Immature natural killer cell (primary cell): ENCODE results near the gene USP6NL. TPM values are rescaled to one million over a fixed set of nuclear protein-coding genes. Genes with fewer than 3 reads are reported as not detected.

ENCODE experiments used
- DNase-seq, 3 donors: peaks; one replicate each; pipeline ENCODE4 v3.0.0; 2022; ENCODE audit warnings: mixed read lengths in 1 of 3
- H3K27ac Mint-ChIP-seq, 6 donors: one replicate each; pipeline ENCODE4 v1.8.0; 2020; ENCODE audit warnings: mixed read lengths in 6 of 6, mild to moderate bottlenecking in 5 of 6, inconsistent platforms in 4 of 6, moderate library complexity in 3 of 6
- H3K27me3 Mint-ChIP-seq, 3 donors: one replicate each; pipeline ENCODE4 v1.8.0; 2020 to 2021; ENCODE audit warnings: low read depth in 3 of 3, mild to moderate bottlenecking in 3 of 3, mixed read lengths in 3 of 3, moderate library complexity in 3 of 3, inconsistent platforms in 1 of 3
- H3K36me3 Mint-ChIP-seq, 3 donors: one replicate each; pipeline ENCODE4 v1.8.0; 2020; ENCODE audit warnings: mixed read lengths in 3 of 3, inconsistent platforms in 2 of 3, mild to moderate bottlenecking in 2 of 3
- H3K4me1 Mint-ChIP-seq, 2 donors: one replicate each; pipeline ENCODE4 v1.8.0; 2020; ENCODE audit warnings: inconsistent platforms in 2 of 2, mild to moderate bottlenecking in 2 of 2, mixed read lengths in 2 of 2, moderate library complexity in 1 of 2
- H3K4me3 Mint-ChIP-seq, 5 donors: one replicate each; pipeline ENCODE4 v1.8.0; 2020; ENCODE audit warnings: mild to moderate bottlenecking in 5 of 5, mixed read lengths in 5 of 5, inconsistent platforms in 3 of 5, moderate library complexity in 3 of 5
- H3K9me3 Mint-ChIP-seq, 6 donors: one replicate each; pipeline ENCODE4 v1.8.0; 2020; ENCODE audit warnings: mild to moderate bottlenecking in 6 of 6, mixed read lengths in 6 of 6, inconsistent platforms in 4 of 6, moderate library complexity in 3 of 6
- polyA plus RNA-seq, 3 donors: library from polyadenylated mRNA; unstranded; fragments of 300-500 nt; fragmentation: Illumina TruSeq; gene quantifications; one replicate each; pipeline ENCODE4 v1.2.3, GENCODE V29; 2021

The USP6NL gene
- polyA plus RNA-seq, 3 donors from 2014 or later: 0.08 to 2.3 (median 1.1) TPM

GRCh38 chr10:11610166-11610825 is 1.2 kb downstream of the USP6NL start:
- DNase-seq: no peak
- Mint-ChIP-seq H3K27me3 (peaks cover 16 to 26% (median 22%) of the 10 kb centered on the region in 3 donors), H3K9me3 (no peaks in the 10 kb centered on the region), H3K4me1 (peaks cover 12 to 22% of the 10 kb centered on the region in 2 donors), H3K4me3 (peak overlapping the region; percentile 82 to 87 (median 86)), H3K36me3 (no peaks in the 10 kb centered on the region), H3K27ac (peak overlapping the region in 4 of 6 donors; percentile 17 to 80 (median 48))

DNA sequence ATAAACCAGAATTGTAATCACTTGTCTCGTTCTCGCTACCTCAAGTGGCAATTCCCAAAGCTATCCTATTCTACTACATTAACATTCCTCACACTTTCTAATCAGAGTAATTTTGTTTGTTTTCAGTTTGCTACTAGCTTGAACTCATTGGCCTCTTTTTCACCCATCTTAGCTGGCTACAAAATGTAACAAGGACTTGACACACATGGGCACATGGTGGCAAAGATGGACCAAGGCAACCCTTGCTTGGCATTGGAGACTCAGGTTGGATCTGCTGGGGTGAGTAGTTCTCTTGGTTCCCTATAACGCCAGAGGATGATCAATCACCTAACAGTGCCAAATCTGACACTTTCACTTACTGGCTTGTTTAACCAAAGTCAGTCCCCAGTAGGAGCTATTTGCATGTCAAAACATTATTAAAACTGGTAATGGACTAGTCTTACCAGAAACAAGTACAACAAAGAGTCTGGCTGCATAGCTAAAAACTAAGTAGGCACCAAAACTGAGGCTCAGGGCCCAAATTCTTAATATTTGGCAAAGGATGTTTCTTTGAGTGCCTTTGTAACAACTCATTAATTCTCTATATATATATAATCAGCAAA is 1.9 kb downstream of the USP6NL start:
- no peaks in the 10 kb centered on the region for H3K36me3 Mint-ChIP-seq
- H3K4me1 Mint-ChIP-seq: peaks cover 14 to 29% of the 10 kb centered on the region in 2 donors
- H3K27me3 Mint-ChIP-seq: peaks cover 16 to 26% (median 22%) of the 10 kb centered on the region in 3 donors
- H3K9me3 Mint-ChIP-seq: no peaks in the 10 kb centered on the region
- no peak overlapping the region for H3K27ac Mint-ChIP-seq
- H3K4me3 Mint-ChIP-seq: peak overlapping the region in 3 of 5 donors; percentile 7 to 86 (median 24)
- DNase-seq: no peak

DNA sequence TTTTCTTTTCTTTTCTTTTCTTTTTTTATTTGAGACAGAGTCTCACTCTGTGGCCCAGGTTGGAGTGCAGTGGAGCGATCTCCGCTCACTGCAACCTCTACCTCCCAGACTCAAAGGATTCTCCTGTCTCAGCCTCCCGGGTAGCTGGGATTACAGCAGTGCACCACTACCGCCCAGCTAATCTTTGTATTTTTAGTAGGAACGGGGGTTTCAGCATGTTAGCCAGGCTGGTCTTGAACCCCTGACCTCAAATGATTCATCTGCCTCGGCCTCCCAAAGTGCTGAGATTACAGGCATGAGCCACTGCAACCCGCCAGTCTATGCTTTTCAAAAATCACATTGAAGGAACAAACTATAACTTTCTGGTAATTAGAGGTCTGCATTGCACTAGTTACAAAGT is 2.4 kb downstream of the USP6NL start:
- H3K27ac Mint-ChIP-seq: no peak overlapping the region

GRCh38 chr10:11608159-11609013 is 3.1 kb downstream of the USP6NL start:
- no peak overlapping the region for H3K27ac Mint-ChIP-seq
- no peak overlapping the region for H3K4me3 Mint-ChIP-seq
- H3K9me3 Mint-ChIP-seq: no peaks in the 10 kb centered on the region
- peaks cover 16 to 40% of the 10 kb centered on the region in 2 donors for H3K4me1 Mint-ChIP-seq
- H3K36me3 Mint-ChIP-seq: no peaks in the 10 kb centered on the region
- no peak for DNase-seq
- H3K27me3 Mint-ChIP-seq: peaks cover 14 to 23% (median 18%) of the 10 kb centered on the region in 3 donors

More for the DNA sequence above, 2.4 kb downstream of the USP6NL start:
- peaks cover 16 to 34% of the 10 kb centered on the region in 2 donors for H3K4me1 Mint-ChIP-seq
- peaks cover 16 to 25% (median 21%) of the 10 kb centered on the region in 3 donors for H3K27me3 Mint-ChIP-seq
- no peaks in the 10 kb centered on the region for H3K9me3 Mint-ChIP-seq
- H3K36me3 Mint-ChIP-seq: no peaks in the 10 kb centered on the region
- no peak overlapping the region for H3K4me3 Mint-ChIP-seq
- no peak for DNase-seq

DNA sequence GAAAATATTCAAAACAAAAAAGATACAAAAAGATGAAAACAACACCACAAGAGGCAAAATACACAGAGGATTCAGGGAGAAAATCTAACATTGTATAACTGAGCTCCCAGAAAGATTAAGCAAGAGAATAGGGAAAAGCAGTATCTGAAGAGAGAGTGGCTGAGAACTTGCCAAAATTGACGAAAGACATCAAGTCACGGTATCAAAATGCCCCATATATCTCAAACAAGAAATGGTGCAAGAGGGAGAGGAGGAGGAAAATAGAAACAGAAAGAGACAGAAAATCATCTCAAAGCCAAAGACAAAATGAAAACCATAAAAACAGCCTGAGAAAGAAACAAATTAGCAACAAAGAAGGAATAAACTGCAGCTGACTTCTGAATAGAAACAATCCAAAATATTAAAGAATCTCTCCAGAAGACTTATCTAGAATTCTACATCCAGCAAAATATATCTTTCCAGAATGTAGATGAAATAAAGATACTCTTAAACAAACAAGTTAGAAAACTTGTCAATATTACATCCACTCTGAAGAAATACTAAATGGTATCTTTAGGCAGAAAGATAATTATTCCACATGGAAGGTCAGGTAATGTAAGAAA is 5.5 kb downstream of the USP6NL start:
- Mint-ChIP-seq H3K4me3 (no peak overlapping the region), H3K9me3 (no peaks in the 10 kb centered on the region), H3K27ac (no peak overlapping the region), H3K36me3 (no peaks in the 10 kb centered on the region), H3K4me1 (peaks cover 14 to 37% of the 10 kb centered on the region in 2 donors), H3K27me3 (peaks cover 12 to 23% (median 15%) of the 10 kb centered on the region in 3 donors)
- DNase-seq: no peak

- H3K27me3 Mint-ChIP-seq: peaks cover 7 to 16% (median 7%) of the 10 kb centered on the region in 3 donors
- H3K27ac Mint-ChIP-seq: peak overlapping the region in 2 of 6 donors; percentile 43 to 67
- H3K36me3 Mint-ChIP-seq: no peaks in the 10 kb centered on the region
- H3K9me3 Mint-ChIP-seq: no peaks in the 10 kb centered on the region
- peak overlapping the region; percentile 44 to 80 (median 63) for H3K4me3 Mint-ChIP-seq
- H3K4me1 Mint-ChIP-seq: peaks cover 6 to 28% of the 10 kb centered on the region in 2 donors
- DNase-seq: no peak
Measured at GRCh38 chr10:11604865-11605650, 6.4 kb downstream of the USP6NL start.

- DNase-seq: no peak
- Mint-ChIP-seq H3K36me3 (no peaks in the 10 kb centered on the region), H3K27me3 (peaks cover 0 to 12% (median 5%) of the 10 kb centered on the region in 3 donors), H3K27ac (no peak overlapping the region), H3K4me3 (no peak overlapping the region), H3K4me1 (peaks cover 6 to 26% of the 10 kb centered on the region in 2 donors), H3K9me3 (no peaks in the 10 kb centered on the region)
Measured at GRCh38 chr10:11603741-11604140, 7.7 kb downstream of the USP6NL start.

- H3K27ac Mint-ChIP-seq: peak overlapping the region in 1 of 6 donors; percentile 6
- peaks cover 0 to 7% (median 2%) of the 10 kb centered on the region in 3 donors for H3K27me3 Mint-ChIP-seq
- H3K4me3 Mint-ChIP-seq: no peak overlapping the region
- H3K9me3 Mint-ChIP-seq: no peaks in the 10 kb centered on the region
- peaks cover 6 to 26% of the 10 kb centered on the region in 2 donors for H3K4me1 Mint-ChIP-seq
- DNase-seq: no peak
- H3K36me3 Mint-ChIP-seq: no peaks in the 10 kb centered on the region
Measured at GRCh38 chr10:11602919-11603523, 8.4 kb downstream of the USP6NL start.

DNA sequence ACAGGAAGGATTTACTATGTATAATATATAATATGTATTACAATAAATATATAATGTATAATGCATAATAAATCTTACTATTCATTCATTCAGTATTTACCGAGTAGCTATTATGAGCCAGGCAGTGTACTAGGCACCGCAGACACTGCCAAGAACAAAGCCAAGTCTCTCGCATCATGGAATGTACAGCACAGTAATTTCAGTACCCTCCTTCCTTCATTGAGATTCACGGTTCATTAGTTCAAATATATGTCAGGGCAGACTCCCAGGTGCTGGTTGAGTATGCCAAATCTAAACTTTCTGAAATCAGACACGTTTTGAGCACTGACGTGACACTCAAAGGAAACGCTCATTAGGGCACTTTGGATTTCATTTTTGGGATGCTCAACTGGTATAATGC is 9.1 kb downstream of the USP6NL start:
- H3K36me3 Mint-ChIP-seq: no peaks in the 10 kb centered on the region
- no peak overlapping the region for H3K4me3 Mint-ChIP-seq
- H3K27me3 Mint-ChIP-seq: peaks cover 0 to 5% (median 0%) of the 10 kb centered on the region in 3 donors
- H3K27ac Mint-ChIP-seq: no peak overlapping the region
- H3K4me1 Mint-ChIP-seq: peaks cover 6 to 26% of the 10 kb centered on the region in 2 donors
- DNase-seq: no peak
- H3K9me3 Mint-ChIP-seq: no peaks in the 10 kb centered on the region

DNA sequence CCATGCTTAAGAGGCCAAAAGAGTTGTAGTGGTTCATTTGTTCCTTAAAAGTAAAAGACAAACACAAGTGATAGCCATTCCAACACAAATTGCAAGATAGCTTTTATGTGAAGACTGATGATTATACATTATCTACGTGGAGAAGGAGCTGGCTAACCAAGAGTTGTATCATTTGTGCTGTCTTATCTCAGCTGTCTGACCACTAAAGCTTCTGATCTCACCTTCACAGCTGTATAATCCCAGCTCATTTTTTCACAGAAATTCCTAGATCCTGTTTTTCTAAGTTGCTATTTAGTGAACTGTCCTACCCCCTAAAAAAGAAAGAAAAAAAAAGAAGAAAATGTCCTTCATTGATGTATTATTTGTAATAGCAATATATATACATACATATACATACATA is 9.8 kb downstream of the USP6NL start:
- Mint-ChIP-seq H3K4me3 (no peak overlapping the region), H3K27ac (no peak overlapping the region), H3K4me1 (peaks cover 6 to 26% of the 10 kb centered on the region in 2 donors), H3K9me3 (no peaks in the 10 kb centered on the region), H3K36me3 (no peaks in the 10 kb centered on the region), H3K27me3 (peaks cover 0 to 5% (median 0%) of the 10 kb centered on the region in 3 donors)
- no peak for DNase-seq

DNA sequence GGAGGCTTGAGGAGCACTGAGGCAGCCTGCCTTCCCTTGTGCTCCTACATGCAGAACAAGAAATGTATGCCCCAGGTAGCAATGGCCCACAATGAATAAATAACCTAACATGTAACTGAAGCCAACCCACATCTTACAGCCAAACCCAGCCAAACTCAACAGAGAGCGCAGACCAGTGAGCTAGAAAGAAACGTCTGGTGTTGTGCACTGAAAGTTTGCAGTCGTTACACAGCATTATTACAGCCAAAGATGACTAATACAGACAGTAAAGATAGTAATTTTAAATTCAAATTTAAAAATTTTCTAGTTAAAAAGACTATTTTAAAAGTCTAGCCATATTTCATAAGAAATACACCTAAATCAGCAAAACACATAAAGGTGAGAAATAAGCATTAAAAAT is 11.2 kb downstream of the USP6NL start:
- H3K36me3 Mint-ChIP-seq: no peaks in the 10 kb centered on the region
- H3K27ac Mint-ChIP-seq: no peak overlapping the region
- no peaks in the 10 kb centered on the region for H3K9me3 Mint-ChIP-seq
- no peak overlapping the region for H3K4me3 Mint-ChIP-seq
- H3K27me3 Mint-ChIP-seq: no peaks in the 10 kb centered on the region
- peaks cover 6 to 25% of the 10 kb centered on the region in 2 donors for H3K4me1 Mint-ChIP-seq
- no peak for DNase-seq

DNA sequence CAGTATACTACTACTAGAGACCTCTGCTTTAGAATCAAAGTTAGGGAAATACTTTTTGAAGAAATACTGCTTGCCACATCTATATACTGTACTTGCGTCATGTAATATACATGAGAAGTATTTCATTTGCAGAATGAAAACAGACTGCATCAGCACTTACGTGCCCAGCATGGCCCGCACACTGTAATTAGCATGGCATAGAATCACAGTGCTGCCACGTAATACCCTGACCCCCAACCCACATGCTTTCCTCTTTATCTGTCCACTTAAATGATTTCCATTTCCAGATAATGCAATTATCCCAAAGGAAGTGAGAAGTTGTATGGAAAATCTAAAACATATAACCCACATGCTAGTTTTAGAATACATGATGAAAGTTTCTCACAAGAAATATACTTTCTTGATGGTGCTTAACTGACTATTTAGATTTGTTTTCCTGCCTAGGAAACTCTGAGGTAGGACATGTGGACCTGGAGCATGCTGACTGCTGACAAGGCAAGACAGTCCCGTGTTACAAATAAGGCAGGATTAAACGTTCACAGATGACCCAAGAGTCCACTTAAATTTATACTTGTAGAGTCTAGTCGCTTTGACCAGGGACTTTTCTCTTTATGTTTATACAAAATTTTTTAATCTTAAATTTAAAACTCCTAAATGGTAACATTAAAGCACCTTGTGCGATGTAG is 12.6 kb downstream of the USP6NL start:
- DNase-seq: no peak
- no peaks in the 10 kb centered on the region for H3K36me3 Mint-ChIP-seq
- H3K27me3 Mint-ChIP-seq: peaks cover 0 to 3% (median 0%) of the 10 kb centered on the region in 3 donors
- H3K27ac Mint-ChIP-seq: no peak overlapping the region
- H3K9me3 Mint-ChIP-seq: no peaks in the 10 kb centered on the region
- peaks cover 2 to 11% of the 10 kb centered on the region in 2 donors for H3K4me1 Mint-ChIP-seq
- no peak overlapping the region for H3K4me3 Mint-ChIP-seq
